ENCODE results near the gene WWOX. TPM values are rescaled to one million over a fixed set of nuclear protein-coding genes. Genes with fewer than 3 reads are reported as not detected.

Gene WWOX
- total RNA-seq, 2 donors from 2014 or later, result 30.0 to 35.4 TPM

- no peaks in the 10 kb centered on the region for H3K27me3 Mint-ChIP-seq (ENCODE audit: insufficient read depth)
- peaks cover 39% of the 10 kb centered on the region for H3K36me3 Mint-ChIP-seq (ENCODE audit: low read depth)
- no peak for DNase-seq
- Histone ChIP-seq H3K4me3 (ENCODE audit: low read length) (no peak overlapping the region), H3K4me1 (ENCODE audit: control insufficient read depth, insufficient read depth, low read length) (no peaks in the 10 kb centered on the region), H3K27me3 (ENCODE audit: control insufficient read depth, insufficient read depth, low read length, poor library complexity, severe bottlenecking) (no peaks in the 10 kb centered on the region), H3K9ac (ENCODE audit: extremely low read depth, low read length, poor library complexity, severe bottlenecking) (no peak overlapping the region), H3K9me3 (ENCODE audit: control insufficient read depth, low read length) (no peaks in the 10 kb centered on the region), H3K36me3 (ENCODE audit: control insufficient read depth, insufficient read depth, low read length) (peaks cover 28% of the 10 kb centered on the region), H3K27ac (ENCODE audit: low read depth, low read length) (no peak overlapping the region)
- no peak overlapping the region for H3K4me3 Mint-ChIP-seq
- no peak overlapping the region for H3K27ac Mint-ChIP-seq
- no peaks in the 10 kb centered on the region for H3K9me3 Mint-ChIP-seq
- no peak for TF ChIP-seq CTCF (conservative IDR thresholded peaks at IDR 0.05)
- 88 to 90% methylated on average over 2 to 4 of the region's 4 CpGs for WGBS, 2 experiments (ENCODE audit: insufficient coverage in 1 of 2, insufficient read length in 1 of 2)
- peaks cover 5% of the 10 kb centered on the region for H3K4me1 Mint-ChIP-seq
Measured at GRCh38 chr16:78118469-78119025, 19.1 kb downstream of the WWOX start.

GRCh38 chr16:78122774-78123315 is 23.4 kb downstream of the WWOX start:
- H3K4me1 ChIP-seq (ENCODE audit: control insufficient read depth, insufficient read depth, low read length), result no peaks in the 10 kb centered on the region
- DNase-seq, result no peak
- H3K36me3 Mint-ChIP-seq (ENCODE audit: low read depth), result peaks cover 20% of the 10 kb centered on the region
- H3K4me3 ChIP-seq (ENCODE audit: low read length), result no peak overlapping the region
- H3K4me3 Mint-ChIP-seq, result no peak overlapping the region
- peaks cover 5% of the 10 kb centered on the region for H3K4me1 Mint-ChIP-seq
- peaks cover 11% of the 10 kb centered on the region for H3K36me3 ChIP-seq (ENCODE audit: control insufficient read depth, insufficient read depth, low read length)
- H3K27me3 Mint-ChIP-seq (ENCODE audit: insufficient read depth), result no peaks in the 10 kb centered on the region
- no peak overlapping the region for H3K27ac ChIP-seq (ENCODE audit: low read depth, low read length)
- WGBS, 2 experiments (ENCODE audit: insufficient coverage in 1 of 2, insufficient read length in 1 of 2), result 63 to 65% methylated on average over 2 to 4 of the region's 4 CpGs
- H3K27ac Mint-ChIP-seq, result no peak overlapping the region
- peak; percentile 79 for TF ChIP-seq CTCF (conservative IDR thresholded peaks at IDR 0.05)
- H3K9me3 ChIP-seq (ENCODE audit: control insufficient read depth, low read length), result no peaks in the 10 kb centered on the region
- H3K9ac ChIP-seq (ENCODE audit: extremely low read depth, low read length, poor library complexity, severe bottlenecking), result no peak overlapping the region
- H3K27me3 ChIP-seq (ENCODE audit: control insufficient read depth, insufficient read depth, low read length, poor library complexity, severe bottlenecking), result no peaks in the 10 kb centered on the region
- no peaks in the 10 kb centered on the region for H3K9me3 Mint-ChIP-seq

- peaks cover 2% of the 10 kb centered on the region for H3K4me1 Mint-ChIP-seq
- H3K36me3 Mint-ChIP-seq (ENCODE audit: low read depth), result peaks cover 12% of the 10 kb centered on the region
- DNase-seq, result no peak
- Histone ChIP-seq H3K4me3 (ENCODE audit: low read length) (no peak overlapping the region), H3K4me1 (ENCODE audit: control insufficient read depth, insufficient read depth, low read length) (no peaks in the 10 kb centered on the region), H3K36me3 (ENCODE audit: control insufficient read depth, insufficient read depth, low read length) (no peaks in the 10 kb centered on the region), H3K9ac (ENCODE audit: extremely low read depth, low read length, poor library complexity, severe bottlenecking) (no peak overlapping the region), H3K27me3 (ENCODE audit: control insufficient read depth, insufficient read depth, low read length, poor library complexity, severe bottlenecking) (no peaks in the 10 kb centered on the region), H3K27ac (ENCODE audit: low read depth, low read length) (no peak overlapping the region), H3K9me3 (ENCODE audit: control insufficient read depth, low read length) (no peaks in the 10 kb centered on the region)
- H3K27ac Mint-ChIP-seq, result no peak overlapping the region
- no peak overlapping the region for H3K4me3 Mint-ChIP-seq
- 95 to 100% methylated on average over 5 to 14 of the region's 15 CpGs for WGBS, 2 experiments (ENCODE audit: insufficient coverage in 1 of 2, insufficient read length in 1 of 2)
- H3K27me3 Mint-ChIP-seq (ENCODE audit: insufficient read depth), result no peaks in the 10 kb centered on the region
- no peak for TF ChIP-seq CTCF (conservative IDR thresholded peaks at IDR 0.05)
- no peaks in the 10 kb centered on the region for H3K9me3 Mint-ChIP-seq
Measured at GRCh38 chr16:78125112-78125844, 25.8 kb downstream of the WWOX start.

All from endodermal cell (in vitro differentiated cells).